Loucy (cell line): Measurements from ENCODE around the gene ORMDL2.

Experiments
- EZH2phosphoT487 ChIP-seq: fragments of 200-600 bp; IDR thresholded peaks from 2 replicates; pipeline ENCODE4 v1.6.1; 2018; ENCODE audit warnings: antibody characterized with exemption, mild to moderate bottlenecking, moderate library complexity, borderline replicate concordance
- TF ChIP-seq, protein P1 (sequence below): fragments of 200-600 bp; sonication (generic); conservative IDR thresholded peaks from 2 replicates; pipeline ENCODE4 v1.5.1; 2014; ENCODE audit warnings: mild to moderate bottlenecking, antibody characterized with exemption, low read length

GRCh38 chr12:55797068-55797467, 20.8 kb upstream of the ORMDL2 start:
- TF ChIP-seq, protein P1, sequence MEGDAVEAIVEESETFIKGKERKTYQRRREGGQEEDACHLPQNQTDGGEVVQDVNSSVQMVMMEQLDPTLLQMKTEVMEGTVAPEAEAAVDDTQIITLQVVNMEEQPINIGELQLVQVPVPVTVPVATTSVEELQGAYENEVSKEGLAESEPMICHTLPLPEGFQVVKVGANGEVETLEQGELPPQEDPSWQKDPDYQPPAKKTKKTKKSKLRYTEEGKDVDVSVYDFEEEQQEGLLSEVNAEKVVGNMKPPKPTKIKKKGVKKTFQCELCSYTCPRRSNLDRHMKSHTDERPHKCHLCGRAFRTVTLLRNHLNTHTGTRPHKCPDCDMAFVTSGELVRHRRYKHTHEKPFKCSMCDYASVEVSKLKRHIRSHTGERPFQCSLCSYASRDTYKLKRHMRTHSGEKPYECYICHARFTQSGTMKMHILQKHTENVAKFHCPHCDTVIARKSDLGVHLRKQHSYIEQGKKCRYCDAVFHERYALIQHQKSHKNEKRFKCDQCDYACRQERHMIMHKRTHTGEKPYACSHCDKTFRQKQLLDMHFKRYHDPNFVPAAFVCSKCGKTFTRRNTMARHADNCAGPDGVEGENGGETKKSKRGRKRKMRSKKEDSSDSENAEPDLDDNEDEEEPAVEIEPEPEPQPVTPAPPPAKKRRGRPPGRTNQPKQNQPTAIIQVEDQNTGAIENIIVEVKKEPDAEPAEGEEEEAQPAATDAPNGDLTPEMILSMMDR, result peak; percentile 85
- no peak for TF ChIP-seq EZH2phosphoT487
